ENCODE data around the gene SEPTIN5.

DNA sequence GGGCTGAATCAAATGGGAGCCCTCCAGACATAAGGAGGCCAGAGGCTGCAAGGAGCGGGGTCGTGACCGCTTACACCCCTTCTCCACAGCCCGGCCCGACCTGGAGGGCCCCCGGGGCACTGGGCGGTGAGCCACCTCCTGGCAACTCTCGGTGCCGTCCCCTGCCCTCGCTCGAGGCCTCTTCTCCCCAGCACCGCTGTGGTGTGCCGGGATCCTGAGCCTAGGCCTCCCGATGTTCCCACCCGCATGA lies 8.6 kb downstream of the SEPTIN5 start:
- no peak for TF ChIP-seq CTCF (IDR thresholded peaks at IDR 0.05)
- TF ChIP-seq USF2 (CRISPR knock-in tag; IDR thresholded peaks at IDR 0.05) = no peak
- TF ChIP-seq, protein P1, sequence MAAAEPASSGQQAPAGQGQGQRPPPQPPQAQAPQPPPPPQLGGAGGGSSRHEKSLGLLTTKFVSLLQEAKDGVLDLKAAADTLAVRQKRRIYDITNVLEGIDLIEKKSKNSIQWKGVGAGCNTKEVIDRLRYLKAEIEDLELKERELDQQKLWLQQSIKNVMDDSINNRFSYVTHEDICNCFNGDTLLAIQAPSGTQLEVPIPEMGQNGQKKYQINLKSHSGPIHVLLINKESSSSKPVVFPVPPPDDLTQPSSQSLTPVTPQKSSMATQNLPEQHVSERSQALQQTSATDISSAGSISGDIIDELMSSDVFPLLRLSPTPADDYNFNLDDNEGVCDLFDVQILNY (CRISPR knock-in tag; IDR thresholded peaks at IDR 0.05) = no peak
- no peak for TF ChIP-seq NR2C2 (CRISPR knock-in tag; IDR thresholded peaks at IDR 0.05)
- TF ChIP-seq TEAD1 (CRISPR knock-in tag; IDR thresholded peaks at IDR 0.05) = no peak
- TF ChIP-seq ZNF138 (CRISPR knock-in tag; conservative IDR thresholded peaks at IDR 0.05) = no peak
- TF ChIP-seq NFYB (CRISPR knock-in tag; conservative IDR thresholded peaks at IDR 0.05; ENCODE audit: low read depth) = no peak
- TF ChIP-seq MAX (CRISPR knock-in tag; IDR thresholded peaks at IDR 0.05) = no peak
- TF ChIP-seq, protein P2, sequence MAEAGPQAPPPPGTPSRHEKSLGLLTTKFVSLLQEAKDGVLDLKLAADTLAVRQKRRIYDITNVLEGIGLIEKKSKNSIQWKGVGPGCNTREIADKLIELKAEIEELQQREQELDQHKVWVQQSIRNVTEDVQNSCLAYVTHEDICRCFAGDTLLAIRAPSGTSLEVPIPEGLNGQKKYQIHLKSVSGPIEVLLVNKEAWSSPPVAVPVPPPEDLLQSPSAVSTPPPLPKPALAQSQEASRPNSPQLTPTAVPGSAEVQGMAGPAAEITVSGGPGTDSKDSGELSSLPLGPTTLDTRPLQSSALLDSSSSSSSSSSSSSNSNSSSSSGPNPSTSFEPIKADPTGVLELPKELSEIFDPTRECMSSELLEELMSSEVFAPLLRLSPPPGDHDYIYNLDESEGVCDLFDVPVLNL (CRISPR knock-in tag; IDR thresholded peaks at IDR 0.05; ENCODE audit: borderline replicate concordance, low read depth) = no peak
- no peak for TF ChIP-seq FOXJ3 (CRISPR knock-in tag; IDR thresholded peaks at IDR 0.05; ENCODE audit: borderline replicate concordance)

Data from WTC11 (cell line).